Endothelial cell of umbilical vein (primary cell): ENCODE measurements around the gene MYO16.

Experiments
- CTCF ChIP-seq, 2 donors: IDR thresholded peaks; 1 replicate in 1 of 2; 2 replicates in 1 of 2; pipeline ENCODE4 v1.5.1; 2011; ENCODE audit warnings: low read length in 2 of 2, mild to moderate bottlenecking in 2 of 2, moderate library complexity in 2 of 2, control low read depth in 1 of 2, inconsistent platforms in 1 of 2, low read depth in 1 of 2; ENCODE audit not compliant: insufficient read depth in 1 of 2; ENCODE audit errors: extremely low read depth in 1 of 2
- EZH2 ChIP-seq: IDR thresholded peaks from 2 replicates; pipeline ENCODE4 v1.6.1; 2012; ENCODE audit warnings: borderline replicate concordance, low read depth, mild to moderate bottlenecking, moderate library complexity, low read length, inconsistent platforms; ENCODE audit not compliant: severe bottlenecking
- POLR2A ChIP-seq: IDR thresholded peaks from 2 replicates; pipeline ENCODE4 v1.6.1; 2012; ENCODE audit warnings: low read depth, mild to moderate bottlenecking, control low read depth, low read length
- POLR2AphosphoS5 ChIP-seq: IDR thresholded peaks from 2 replicates; pipeline ENCODE4 v1.6.1; 2012; ENCODE audit warnings: low read depth, mild to moderate bottlenecking, control low read depth, low read length, moderate library complexity; ENCODE audit not compliant: insufficient read depth

GRCh38 chr13:108950333-108951010, 321.1 kb downstream of the MYO16 start:
- TF ChIP-seq EZH2 (no peak), POLR2AphosphoS5 (no peak), CTCF (IDR thresholded peaks at IDR 0.05; ENCODE audit: extremely low read depth in 1 of 2, insufficient read depth in 1 of 2, low read depth in 1 of 2, low read length in 2 of 2) (no peak), POLR2A (no peak)
